SH-SY5Y (cell line): ENCODE data around the gene ALDH3B1.

ENCODE experiments used
- GATA2 ChIP-seq: IDR thresholded peaks from 2 replicates; pipeline ENCODE4 v1.6.1; 2011; ENCODE audit warnings: mild to moderate bottlenecking, low read depth, low read length
- GATA3 ChIP-seq: IDR thresholded peaks from 2 replicates; pipeline ENCODE4 v1.6.1; 2011; ENCODE audit warnings: low read depth, mild to moderate bottlenecking, low read length, moderate library complexity

Gene ALDH3B1

DNA sequence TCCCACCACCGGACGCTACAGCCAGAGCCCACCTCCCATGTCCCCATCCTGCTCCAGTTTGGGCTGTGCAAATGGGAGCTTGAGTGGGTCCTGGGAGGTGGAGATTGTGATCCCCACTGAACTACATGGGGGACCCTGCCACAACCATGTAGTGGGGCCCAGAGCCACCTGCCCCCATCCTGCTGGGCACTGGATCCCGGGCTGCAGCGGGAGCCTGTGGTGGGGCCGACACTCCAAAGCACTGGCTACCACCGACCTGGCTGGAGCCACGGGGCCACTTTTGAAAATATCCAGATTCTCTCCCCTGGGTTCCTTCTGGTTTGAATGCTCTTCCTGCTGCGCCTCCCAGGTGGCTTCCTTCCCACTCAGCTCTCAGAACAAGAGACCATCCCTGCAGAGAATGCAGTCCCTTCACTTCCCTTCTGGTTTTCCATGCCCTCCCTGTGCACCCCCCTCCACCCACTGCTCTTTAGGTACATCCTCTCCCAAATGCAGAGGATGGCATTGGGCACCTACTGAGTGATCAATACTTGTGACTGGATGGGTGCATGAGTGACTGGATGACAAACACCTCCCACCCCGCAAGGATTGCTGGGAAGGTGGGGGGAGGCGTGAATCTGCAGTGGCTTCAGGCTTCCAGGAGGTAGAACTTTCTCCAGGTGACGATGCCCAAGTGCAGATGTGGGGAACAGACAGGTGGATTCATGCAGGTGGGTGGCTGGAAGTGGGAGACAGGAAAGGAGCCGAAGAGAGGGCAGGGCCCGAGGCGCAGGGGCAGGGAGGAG, 5.4 kb upstream of the ALDH3B1 start:
- TF ChIP-seq GATA3 = no peak
- TF ChIP-seq GATA2 = no peak

GRCh38 chr11:68006606-68007166, 3.4 kb upstream of the ALDH3B1 start:
- TF ChIP-seq GATA3 (no peak), GATA2 (no peak)

DNA sequence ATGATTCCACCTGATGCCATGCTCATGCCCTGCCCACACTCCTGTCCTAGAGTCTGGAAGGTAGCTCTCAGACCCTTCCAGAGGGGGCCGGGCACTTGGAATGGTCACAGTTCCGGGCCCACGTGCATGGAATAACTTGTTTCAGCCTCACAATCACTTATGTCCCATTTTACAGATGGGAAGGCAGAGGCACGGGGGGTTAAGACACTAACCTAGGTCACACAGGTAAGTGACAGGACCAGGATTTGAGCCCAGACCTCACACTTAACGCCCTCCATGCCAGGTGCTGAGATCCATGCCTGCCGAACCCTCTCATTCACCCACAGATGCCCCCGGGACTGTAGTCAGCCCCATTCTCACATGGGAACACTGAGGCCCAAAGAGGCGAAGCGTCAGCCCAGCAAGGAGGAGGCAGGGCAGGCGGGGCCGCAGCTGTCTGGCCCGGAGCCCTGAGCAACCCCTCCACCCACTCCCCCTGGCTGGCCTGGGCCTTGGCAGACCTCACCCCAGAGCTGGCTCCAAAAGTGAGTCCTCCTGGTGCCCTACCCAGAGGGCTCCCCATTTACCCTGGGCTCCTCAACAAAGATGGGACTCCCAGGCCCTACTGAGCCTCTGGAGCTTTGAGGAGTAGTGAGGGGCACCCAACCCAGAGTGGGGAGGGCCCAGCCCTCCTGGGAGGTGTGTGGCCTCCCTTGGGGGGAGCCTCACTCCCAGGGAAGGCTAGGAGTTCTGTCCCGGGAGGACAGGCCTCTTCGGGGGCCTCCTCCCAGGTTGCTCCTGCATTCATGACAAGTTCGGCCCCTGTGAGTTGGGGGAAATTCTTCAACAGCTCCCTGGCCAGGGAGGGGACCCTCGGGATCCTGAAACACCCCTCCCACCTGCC, 2.4 kb upstream of the ALDH3B1 start:
- no peak for TF ChIP-seq GATA3
- TF ChIP-seq GATA2 = no peak

DNA sequence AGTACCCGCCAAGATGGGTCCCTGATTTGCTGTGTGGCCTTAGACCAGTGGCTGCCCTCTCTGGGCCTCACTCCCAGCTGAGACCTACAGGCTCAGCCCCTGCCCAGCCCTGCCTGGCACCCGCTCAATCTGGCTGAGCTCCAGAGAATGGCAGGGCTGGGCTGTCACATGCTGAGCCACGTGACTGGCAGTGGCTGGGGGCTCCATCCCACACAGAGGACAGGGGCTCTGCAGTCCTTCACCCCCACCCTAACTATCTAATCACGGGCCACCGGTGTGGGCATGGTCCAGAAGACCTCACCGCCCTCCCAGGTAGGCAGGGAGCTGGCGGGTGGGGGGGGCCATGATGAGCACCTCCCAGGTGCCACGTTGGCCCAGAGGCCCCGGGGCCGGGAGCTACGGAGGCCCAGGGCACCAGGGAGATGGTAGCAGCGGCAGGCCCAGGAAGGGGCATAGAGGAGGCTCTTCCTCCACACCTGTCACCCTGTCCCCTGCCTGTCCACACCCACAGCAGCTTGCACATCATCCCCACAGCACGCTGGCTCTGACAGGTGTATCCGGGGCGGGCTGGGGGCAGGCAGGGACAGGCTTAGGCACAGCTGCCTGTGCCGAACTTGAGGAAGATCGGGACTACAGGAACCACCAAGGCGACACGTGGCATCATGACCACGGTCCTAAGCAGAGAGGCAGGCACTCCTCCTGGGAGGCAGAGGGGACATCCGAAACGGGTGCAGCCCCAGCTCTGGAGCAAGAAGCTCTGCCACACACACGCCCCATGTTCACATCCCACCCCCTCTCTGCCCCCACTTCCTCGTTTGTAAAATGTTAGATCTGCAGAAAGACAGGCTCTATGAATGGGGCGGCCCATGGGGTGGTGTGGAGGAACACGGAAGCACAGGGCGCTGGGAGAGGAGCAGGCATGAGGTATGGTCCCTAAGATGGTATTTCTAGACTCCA, 1.5 kb upstream of the ALDH3B1 start:
- TF ChIP-seq GATA2 (no peak), GATA3 (no peak)

- TF ChIP-seq GATA3 = no peak
- TF ChIP-seq GATA2 = no peak
Measured at GRCh38 chr11:68009391-68010089, 587 bp upstream of the ALDH3B1 start.

- no peak for TF ChIP-seq GATA2
- no peak for TF ChIP-seq GATA3
Measured at GRCh38 chr11:68011051-68011943, 1.2 kb downstream of the ALDH3B1 start.

GRCh38 chr11:68012044-68012842, 2.1 kb downstream of the ALDH3B1 start:
- TF ChIP-seq GATA2 = no peak
- TF ChIP-seq GATA3 = no peak

- TF ChIP-seq GATA3 = no peak
- TF ChIP-seq GATA2 = no peak
Measured at GRCh38 chr11:68012843-68013610, 2.9 kb downstream of the ALDH3B1 start.

DNA sequence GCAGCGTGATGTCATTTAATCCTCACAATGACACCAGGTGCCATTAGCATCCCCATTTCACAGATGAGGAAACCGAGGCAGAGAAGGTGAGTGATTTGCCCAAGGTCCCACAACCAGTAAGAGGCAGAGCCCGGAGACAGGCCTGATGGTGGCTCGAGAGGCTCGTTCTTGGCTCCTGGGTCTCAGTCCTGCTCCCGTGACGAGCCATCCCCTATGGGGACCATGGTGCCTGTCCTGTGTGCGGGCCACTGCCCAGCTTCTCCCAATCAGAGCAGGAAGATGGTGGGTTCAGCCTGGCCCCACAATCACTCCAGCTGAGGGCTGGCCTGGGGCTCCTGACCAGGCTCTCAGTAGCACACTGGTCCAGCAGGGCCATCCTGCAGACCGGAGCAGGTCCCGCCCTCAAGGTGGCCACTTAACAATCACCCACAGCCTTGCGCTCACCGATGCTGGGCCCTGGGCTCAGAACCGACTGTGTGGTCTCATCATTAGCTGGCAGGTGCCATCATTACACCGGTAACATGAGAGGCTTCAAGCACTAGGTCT, 3.6 kb downstream of the ALDH3B1 start:
- TF ChIP-seq GATA3 (no peak), GATA2 (no peak)

- TF ChIP-seq GATA2 = no peak
- no peak for TF ChIP-seq GATA3
Measured at GRCh38 chr11:68014157-68014946, 4.2 kb downstream of the ALDH3B1 start.
